Astrocyte (in vitro differentiated cells and primary cell): ENCODE measurements around the gene EDRF1. TPM values are rescaled to one million over a fixed set of nuclear protein-coding genes. Genes with fewer than 3 reads are reported as not detected.
"Not testable (repeated sequence)": the region's sequence is repeated elsewhere in the genome, so short reads cannot be mapped to it uniquely, and the experiment has no call there.

Experiments used
- DNase-seq: peaks from one replicate; pipeline ENCODE4 v3.0.0-alpha.2; 2010; ENCODE audit warnings: low read depth
- FAIRE-seq: peaks from 2 replicates; lab custom pipeline; 2011; peaks lifted over from hg19 to GRCh38; lab: Jason Lieb, UNC
- H2AFZ ChIP-seq: 2 replicates; pipeline ENCODE4 v1.6.0; 2012; ENCODE audit warnings: low read depth, low read length, inconsistent platforms
- H3K27ac ChIP-seq: 2 replicates; pipeline ENCODE4 v1.5.1; 2011; ENCODE audit warnings: low read depth, low read length, inconsistent platforms
- H3K27me3 ChIP-seq: 2 replicates; pipeline ENCODE4 v1.6.0; 2011; ENCODE audit warnings: low read length, inconsistent platforms; ENCODE audit not compliant: insufficient read depth
- H3K36me3 ChIP-seq: 2 replicates; pipeline ENCODE4 v1.5.1; 2011; ENCODE audit warnings: low read length, inconsistent platforms; ENCODE audit not compliant: insufficient read depth
- H3K4me1 ChIP-seq: 2 replicates; pipeline ENCODE4 v1.5.1; 2011; ENCODE audit warnings: low read length, inconsistent platforms; ENCODE audit not compliant: insufficient read depth
- H3K4me2 ChIP-seq: 2 replicates; pipeline ENCODE4 v1.6.0; 2012; ENCODE audit warnings: low read length, inconsistent platforms
- H3K4me3 ChIP-seq: 2 replicates; pipeline ENCODE4 v1.5.1; 2011; ENCODE audit warnings: low read depth, mild to moderate bottlenecking, low read length, inconsistent platforms; ENCODE audit not compliant: insufficient read depth
- H3K79me2 ChIP-seq: 2 replicates; pipeline ENCODE4 v1.6.0; 2012; ENCODE audit warnings: mild to moderate bottlenecking, low read length, inconsistent platforms; ENCODE audit not compliant: insufficient read depth
- H3K9ac ChIP-seq: 2 replicates; pipeline ENCODE4 v1.6.0; 2012; ENCODE audit warnings: mild to moderate bottlenecking, low read length, inconsistent platforms
- H3K9me3 ChIP-seq: 2 replicates; pipeline ENCODE4 v1.5.1; 2012; ENCODE audit warnings: low read depth, mild to moderate bottlenecking, low read length, inconsistent platforms; ENCODE audit not compliant: insufficient read depth
- H4K20me1 ChIP-seq: 2 replicates; pipeline ENCODE4 v1.6.0; 2012; ENCODE audit warnings: low read length, inconsistent platforms; ENCODE audit not compliant: insufficient read depth
- H3K27ac Mint-ChIP-seq: one replicate; pipeline ENCODE4 v1.8.0; 2021; ENCODE audit warnings: mild to moderate bottlenecking, mixed read lengths; ENCODE audit not compliant: unreplicated experiment
- H3K27me3 Mint-ChIP-seq: one replicate; pipeline ENCODE4 v1.8.0; 2021; ENCODE audit warnings: low read depth, mixed read lengths; ENCODE audit not compliant: unreplicated experiment
- H3K36me3 Mint-ChIP-seq: one replicate; pipeline ENCODE4 v1.8.0; 2021; ENCODE audit warnings: low read depth, mixed read lengths; ENCODE audit not compliant: unreplicated experiment
- H3K4me1 Mint-ChIP-seq: one replicate; pipeline ENCODE4 v1.8.0; 2021; ENCODE audit warnings: low read depth, mixed read lengths; ENCODE audit not compliant: unreplicated experiment
- H3K4me3 Mint-ChIP-seq: one replicate; pipeline ENCODE4 v1.8.0; 2021; ENCODE audit warnings: mild to moderate bottlenecking, moderate library complexity, mixed read lengths; ENCODE audit not compliant: unreplicated experiment
- H3K9me3 Mint-ChIP-seq: one replicate; pipeline ENCODE4 v1.8.0; 2021; ENCODE audit warnings: mild to moderate bottlenecking, mixed read lengths; ENCODE audit not compliant: unreplicated experiment
- EZH2 ChIP-seq: IDR thresholded peaks from 2 replicates; pipeline ENCODE4 v1.6.1; 2012; ENCODE audit warnings: mild to moderate bottlenecking, low read length, inconsistent platforms; ENCODE audit not compliant: insufficient read depth
- total RNA-seq: library from RNA; stranded (reverse); gene quantifications from 2 replicates; pipeline ENCODE4 v1.2.1, GENCODE V29; 2021
- TF ChIP-seq, protein P1 (sequence below): IDR thresholded peaks from 2 replicates; pipeline ENCODE4 v1.5.1; 2011; ENCODE audit warnings: low read depth, mild to moderate bottlenecking, inconsistent platforms, low read length, moderate library complexity; ENCODE audit not compliant: insufficient read depth

EDRF1 gene
- total RNA-seq, 1 donor from 2014 or later, result 25.7 TPM

DNA sequence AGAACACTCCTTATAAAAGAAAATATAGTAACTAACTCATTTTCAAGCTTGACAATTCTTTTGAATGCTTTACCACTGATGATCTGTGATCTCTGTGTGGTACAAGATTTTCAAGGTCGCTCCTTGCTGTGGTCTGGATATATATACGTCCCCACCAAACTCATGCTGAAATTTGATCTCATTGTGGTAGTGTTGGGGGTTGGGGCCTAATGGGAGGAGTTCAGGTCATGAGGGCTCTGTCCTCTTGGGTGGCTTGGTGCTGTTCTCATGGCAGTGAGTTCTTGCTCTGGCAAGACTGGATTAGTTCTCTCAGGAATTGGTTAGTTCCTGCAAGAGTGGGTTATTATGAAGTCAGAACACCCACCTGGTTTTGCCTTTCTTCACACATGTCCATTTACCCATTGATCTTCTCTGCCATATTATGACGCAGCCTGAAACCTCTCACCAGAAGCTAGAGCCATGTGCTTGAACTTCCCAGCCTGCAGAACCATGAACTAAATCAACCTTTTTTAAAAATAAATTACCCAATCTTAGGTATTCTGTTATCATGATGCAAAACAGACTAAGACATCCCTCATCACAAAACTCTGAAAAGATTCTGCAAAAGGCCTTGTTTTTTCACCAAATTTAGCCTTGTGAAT, 8.3 kb upstream of the EDRF1 start:
- FAIRE-seq, result no peak
- H3K9me3 Mint-ChIP-seq, result peaks cover 3% of the 10 kb centered on the region

DNA sequence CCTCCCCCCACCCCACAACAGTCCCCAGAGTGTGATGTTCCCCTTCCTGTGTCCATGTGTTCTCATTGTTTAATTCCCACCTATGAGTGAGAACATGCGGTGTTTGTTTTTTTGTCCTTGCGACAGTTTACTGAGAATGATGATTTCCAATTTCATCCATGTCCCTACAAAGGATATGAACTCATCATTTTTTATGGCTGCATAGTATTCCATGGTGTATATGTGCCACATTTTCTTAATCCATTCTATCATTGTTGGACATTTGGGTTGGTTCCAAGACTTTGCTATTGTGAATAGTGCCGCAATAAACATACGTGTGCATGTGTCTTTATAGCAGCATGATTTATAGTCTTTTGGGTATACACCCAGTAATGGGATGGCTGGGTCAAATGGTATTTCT, 4.8 kb upstream of the EDRF1 start:
- not testable (repeated sequence) for H4K20me1 ChIP-seq, H3K36me3 ChIP-seq, H3K27ac Mint-ChIP-seq, H3K36me3 Mint-ChIP-seq, H3K9me3 ChIP-seq, H3K4me1 ChIP-seq, H3K4me2 ChIP-seq, FAIRE-seq, H2AFZ ChIP-seq, H3K9ac ChIP-seq, H3K4me3 Mint-ChIP-seq, H3K4me1 Mint-ChIP-seq, H3K27me3 Mint-ChIP-seq, H3K27me3 ChIP-seq, H3K27ac ChIP-seq, H3K79me2 ChIP-seq, H3K4me3 ChIP-seq, DNase-seq, H3K9me3 Mint-ChIP-seq

More for the DNA sequence above, 8.3 kb upstream of the EDRF1 start:
- Histone ChIP-seq H3K27me3 (no peaks in the 10 kb centered on the region), H2AFZ (no peak overlapping the region), H3K4me3 (no peak overlapping the region), H3K4me2 (no peak overlapping the region), H3K9me3 (no peaks in the 10 kb centered on the region), H3K27ac (no peak overlapping the region), H3K9ac (no peak overlapping the region), H3K4me1 (no peaks in the 10 kb centered on the region), H3K36me3 (no peaks in the 10 kb centered on the region), H3K79me2 (no peaks in the 10 kb centered on the region), H4K20me1 (no peaks in the 10 kb centered on the region)
- H3K36me3 Mint-ChIP-seq, result peaks cover 4% of the 10 kb centered on the region
- H3K27ac Mint-ChIP-seq, result no peak overlapping the region
- no peak overlapping the region for H3K4me3 Mint-ChIP-seq
- no peak for DNase-seq
- no peaks in the 10 kb centered on the region for H3K27me3 Mint-ChIP-seq
- TF ChIP-seq EZH2, result no peak
- TF ChIP-seq, protein P1, sequence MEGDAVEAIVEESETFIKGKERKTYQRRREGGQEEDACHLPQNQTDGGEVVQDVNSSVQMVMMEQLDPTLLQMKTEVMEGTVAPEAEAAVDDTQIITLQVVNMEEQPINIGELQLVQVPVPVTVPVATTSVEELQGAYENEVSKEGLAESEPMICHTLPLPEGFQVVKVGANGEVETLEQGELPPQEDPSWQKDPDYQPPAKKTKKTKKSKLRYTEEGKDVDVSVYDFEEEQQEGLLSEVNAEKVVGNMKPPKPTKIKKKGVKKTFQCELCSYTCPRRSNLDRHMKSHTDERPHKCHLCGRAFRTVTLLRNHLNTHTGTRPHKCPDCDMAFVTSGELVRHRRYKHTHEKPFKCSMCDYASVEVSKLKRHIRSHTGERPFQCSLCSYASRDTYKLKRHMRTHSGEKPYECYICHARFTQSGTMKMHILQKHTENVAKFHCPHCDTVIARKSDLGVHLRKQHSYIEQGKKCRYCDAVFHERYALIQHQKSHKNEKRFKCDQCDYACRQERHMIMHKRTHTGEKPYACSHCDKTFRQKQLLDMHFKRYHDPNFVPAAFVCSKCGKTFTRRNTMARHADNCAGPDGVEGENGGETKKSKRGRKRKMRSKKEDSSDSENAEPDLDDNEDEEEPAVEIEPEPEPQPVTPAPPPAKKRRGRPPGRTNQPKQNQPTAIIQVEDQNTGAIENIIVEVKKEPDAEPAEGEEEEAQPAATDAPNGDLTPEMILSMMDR, result no peak
- H3K4me1 Mint-ChIP-seq, result peaks cover 16% of the 10 kb centered on the region

DNA sequence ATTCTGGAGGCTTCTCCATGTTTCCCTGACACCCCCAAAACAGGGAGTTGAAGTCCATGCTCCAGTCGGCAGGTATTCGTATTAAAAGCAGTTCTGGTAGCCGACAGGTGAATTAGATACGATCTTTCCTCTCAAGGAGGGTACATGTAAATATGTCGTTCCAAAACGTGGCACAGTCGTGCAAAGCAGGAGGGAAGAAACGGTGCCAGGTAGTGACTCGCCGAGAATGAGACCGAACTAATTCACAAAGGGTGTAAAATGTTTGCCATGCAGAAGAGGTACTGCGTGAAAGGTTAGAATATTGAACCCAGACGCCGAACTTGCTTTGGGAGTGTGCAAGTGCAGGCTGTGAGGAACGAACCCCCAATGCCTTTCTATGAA, 483 bp downstream of the EDRF1 start:
- H3K4me1 Mint-ChIP-seq, result peaks cover 4% of the 10 kb centered on the region

More for the DNA sequence above, 483 bp downstream of the EDRF1 start:
- TF ChIP-seq, protein P1, result no peak
- no peak for TF ChIP-seq EZH2
- Mint-ChIP-seq H3K27me3 (no peaks in the 10 kb centered on the region), H3K36me3 (peaks cover 5% of the 10 kb centered on the region), H3K9me3 (no peaks in the 10 kb centered on the region), H3K27ac (peak overlapping the region; percentile 89), H3K4me3 (peak overlapping the region; percentile 94)
- peak overlapping the region; percentile 99 for H3K9ac ChIP-seq
- peaks cover 12% of the 10 kb centered on the region for H3K4me1 ChIP-seq
- H3K79me2 ChIP-seq, result peaks cover 27% of the 10 kb centered on the region
- DNase-seq, result no peak
- peak overlapping the region; percentile 99 for H3K4me3 ChIP-seq
- no peaks in the 10 kb centered on the region for H3K9me3 ChIP-seq
- H3K36me3 ChIP-seq, result peaks cover 34% of the 10 kb centered on the region
- H3K27me3 ChIP-seq, result no peaks in the 10 kb centered on the region
- H3K27ac ChIP-seq, result peak overlapping the region; percentile 88
- H4K20me1 ChIP-seq, result peaks cover 3% of the 10 kb centered on the region
- peak overlapping the region; percentile 89 for H2AFZ ChIP-seq
- FAIRE-seq, result no peak
- peak overlapping the region; percentile 95 for H3K4me2 ChIP-seq
